GM18951 (cell line): ENCODE data around the gene POU3F3.

Experiments used
- POLR2A ChIP-seq: IDR thresholded peaks from 4 replicates; pipeline ENCODE4 v1.6.1; 2011; ENCODE audit warnings: mild to moderate bottlenecking; ENCODE audit not compliant: insufficient read length, insufficient read depth; ENCODE audit errors: extremely low read depth
- in situ Hi-C: fragments of 300-500 bp; cut with MboI; formaldehyde crosslinking; loops from one replicate; pipeline ENCODE4 v1.12.0; 2022; ENCODE audit warnings: low sequenced_read_pairs, mixed read lengths, inconsistent platforms; ENCODE audit not compliant: unreplicated experiment

POU3F3 gene

GRCh38 chr2:104880076-104880475 is 26.2 kb downstream of the POU3F3 start:
- in situ Hi-C loops = no loop called here
- TF ChIP-seq POLR2A = no peak

DNA sequence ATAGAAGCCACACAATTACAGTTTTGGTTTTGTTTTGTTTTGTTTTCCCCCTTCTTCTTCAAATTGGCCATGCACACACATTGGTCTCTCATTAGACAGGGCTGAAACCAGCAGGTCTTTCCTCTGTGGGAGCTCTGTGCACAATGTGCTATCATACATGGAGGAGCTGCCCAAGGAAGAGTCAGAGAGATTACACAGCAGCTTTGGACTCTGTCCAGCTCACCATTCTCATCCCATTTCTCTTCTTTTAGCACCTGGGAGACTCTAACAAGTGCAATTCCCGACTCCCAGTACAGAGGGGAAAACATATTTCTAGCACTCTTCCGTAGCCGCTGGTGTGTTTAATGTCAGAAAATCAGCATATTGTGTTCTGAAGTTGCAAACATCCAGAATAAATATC is 29.4 kb downstream of the POU3F3 start:
- in situ Hi-C loops = no loop called here
- no peak for TF ChIP-seq POLR2A

- no peak for TF ChIP-seq POLR2A
- in situ Hi-C loops = no loop called here
These were observed 31.3 kb downstream of the POU3F3 start for GRCh38 chr2:104885119-104885782.

GRCh38 chr2:104887676-104888075 is 33.8 kb downstream of the POU3F3 start:
- in situ Hi-C loops = no loop called here
- no peak for TF ChIP-seq POLR2A

- in situ Hi-C loops = no loop called here
- TF ChIP-seq POLR2A = no peak
These were observed 34.8 kb downstream of the POU3F3 start for GRCh38 chr2:104888489-104889258.

DNA sequence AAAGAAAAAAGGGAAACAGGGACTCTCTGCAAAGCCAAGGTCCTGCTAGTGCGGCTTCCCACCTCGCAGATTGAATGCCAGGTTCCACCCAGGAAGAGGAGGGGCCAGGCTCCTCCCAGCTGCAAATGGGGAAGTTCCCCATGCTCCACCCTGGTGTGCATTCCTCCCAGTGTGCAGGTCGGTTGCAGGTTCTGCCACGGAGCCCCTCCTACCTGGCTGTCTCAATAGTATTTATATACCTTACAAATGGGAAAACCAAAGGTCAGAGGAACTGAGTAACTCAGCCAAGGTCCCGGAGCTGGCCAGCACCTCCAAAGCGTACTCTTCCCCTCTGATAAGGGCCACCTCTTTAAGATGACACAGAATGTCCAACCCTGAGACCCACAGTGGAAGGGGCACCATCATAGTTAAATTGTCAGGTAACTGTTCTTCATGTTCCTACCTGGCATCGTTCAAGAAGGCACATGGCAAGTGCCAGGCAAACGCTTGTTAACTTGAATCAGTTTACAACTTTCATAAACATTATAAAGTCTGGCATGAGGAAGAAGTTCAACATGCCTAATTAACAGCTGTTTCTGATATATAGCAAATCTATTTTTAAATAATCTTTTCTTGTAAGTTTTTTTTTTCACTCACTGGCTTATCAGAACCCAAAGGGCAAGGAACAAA is 35.5 kb downstream of the POU3F3 start:
- in situ Hi-C loops = no loop called here
- TF ChIP-seq POLR2A = no peak

- in situ Hi-C loops = no loop called here
- TF ChIP-seq POLR2A = no peak
These were observed 36.2 kb downstream of the POU3F3 start for GRCh38 chr2:104889960-104890684.

- in situ Hi-C loops = no loop called here
These were observed 36.8 kb downstream of the POU3F3 start for GRCh38 chr2:104890685-104891069.

GRCh38 chr2:104891145-104891544 is 37.2 kb downstream of the POU3F3 start:
- no peak for TF ChIP-seq POLR2A
- in situ Hi-C loops = no loop called here

More at GRCh38 chr2:104890685-104891069, 36.8 kb downstream of the POU3F3 start:
- TF ChIP-seq POLR2A = no peak

GRCh38 chr2:104896446-104896845 is 42.5 kb downstream of the POU3F3 start:
- in situ Hi-C loops = no loop called here
- TF ChIP-seq POLR2A = no peak

DNA sequence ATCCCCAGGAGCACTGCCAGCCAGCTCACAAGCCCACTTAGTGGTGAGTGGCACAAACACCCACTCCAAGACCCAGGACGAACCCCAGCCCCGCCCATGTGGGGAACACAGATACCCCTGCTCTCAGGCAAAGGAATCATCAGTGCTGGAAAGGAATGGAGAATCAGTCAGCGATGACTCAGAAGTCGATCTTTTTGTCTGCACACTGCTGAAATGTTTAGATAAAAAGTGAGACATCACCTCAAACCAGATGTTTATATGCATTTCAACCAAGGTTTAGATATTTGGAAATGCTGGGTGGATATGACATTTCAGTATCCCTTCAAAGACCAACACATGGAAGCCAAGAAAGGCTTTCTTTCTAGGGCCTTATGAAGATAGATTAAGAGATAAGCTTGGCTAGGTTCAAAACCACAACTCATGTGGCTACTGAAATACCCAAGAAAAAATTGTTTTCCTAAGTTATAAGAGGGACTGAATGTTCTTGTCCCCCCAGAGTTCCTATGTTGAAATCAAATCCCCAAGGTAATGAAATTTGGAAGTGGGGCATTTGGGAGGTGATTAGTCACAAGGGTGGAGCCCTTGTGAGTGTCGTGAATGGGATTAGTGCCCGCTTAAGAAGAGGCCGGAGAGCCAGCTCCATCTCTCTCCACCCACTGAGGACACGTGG is 43.7 kb downstream of the POU3F3 start:
- no peak for TF ChIP-seq POLR2A
- in situ Hi-C loops = no loop called here

- TF ChIP-seq POLR2A = no peak
- in situ Hi-C loops = no loop called here
These were observed 46.7 kb downstream of the POU3F3 start for GRCh38 chr2:104900608-104901007.
